ENCODE data around the gene CD72. TPM values are rescaled to one million over a fixed set of nuclear protein-coding genes. Genes with fewer than 3 reads are reported as not detected.
"Not testable (repeated sequence)": the region's sequence is repeated elsewhere in the genome, so short reads cannot be mapped to it uniquely, and the experiment has no call there.

The CD72 gene
- polyA plus RNA-seq, 1 donor from 2014 or later, result 51.9 TPM

GRCh38 chr9:35656831-35657545 is 38.8 kb upstream of the CD72 start:
- Mint-ChIP-seq H3K27me3 (peaks cover 2% of the 10 kb centered on the region), H3K4me1 (peaks cover 37 to 56% (median 43%) of the 10 kb centered on the region in 3 donors), H3K4me3 (peak overlapping the region; percentile 87 to 96 (median 92)), H3K36me3 (peaks cover 2% of the 10 kb centered on the region), H3K27ac (peak overlapping the region; percentile 99 to 100 (median 100)), H3K9me3 (peaks cover 0 to 5% (median 0%) of the 10 kb centered on the region in 3 donors)

- Mint-ChIP-seq H3K9me3 (peaks cover 0 to 5% (median 0%) of the 10 kb centered on the region in 3 donors), H3K36me3 (peaks cover 2% of the 10 kb centered on the region), H3K27me3 (peaks cover 2% of the 10 kb centered on the region), H3K27ac (peak overlapping the region; percentile 99 to 100 (median 100)), H3K4me1 (peaks cover 35 to 57% (median 43%) of the 10 kb centered on the region in 3 donors), H3K4me3 (peak overlapping the region in 3 of 4 donors; percentile 46 to 90 (median 71))
Observed at GRCh38 chr9:35656348-35656747, 38.1 kb upstream of the CD72 start.

GRCh38 chr9:35653611-35654010 is 35.4 kb upstream of the CD72 start:
- Mint-ChIP-seq H3K36me3 (no peaks in the 10 kb centered on the region), H3K4me1 (peaks cover 35 to 44% (median 39%) of the 10 kb centered on the region in 3 donors), H3K27ac (peak overlapping the region in 2 of 3 donors; percentile 63 to 99), H3K27me3 (peaks cover 2% of the 10 kb centered on the region), H3K4me3 (no peak overlapping the region), H3K9me3 (peaks cover 0 to 5% (median 0%) of the 10 kb centered on the region in 3 donors)

GRCh38 chr9:35652829-35653209 is 34.6 kb upstream of the CD72 start:
- Mint-ChIP-seq H3K36me3 (peaks cover 2% of the 10 kb centered on the region), H3K27ac (no peak overlapping the region), H3K9me3 (peaks cover 0 to 3% (median 0%) of the 10 kb centered on the region in 3 donors), H3K4me3 (no peak overlapping the region), H3K27me3 (peaks cover under 1% of the 10 kb centered on the region), H3K4me1 (peaks cover 40 to 50% (median 42%) of the 10 kb centered on the region in 3 donors)

DNA sequence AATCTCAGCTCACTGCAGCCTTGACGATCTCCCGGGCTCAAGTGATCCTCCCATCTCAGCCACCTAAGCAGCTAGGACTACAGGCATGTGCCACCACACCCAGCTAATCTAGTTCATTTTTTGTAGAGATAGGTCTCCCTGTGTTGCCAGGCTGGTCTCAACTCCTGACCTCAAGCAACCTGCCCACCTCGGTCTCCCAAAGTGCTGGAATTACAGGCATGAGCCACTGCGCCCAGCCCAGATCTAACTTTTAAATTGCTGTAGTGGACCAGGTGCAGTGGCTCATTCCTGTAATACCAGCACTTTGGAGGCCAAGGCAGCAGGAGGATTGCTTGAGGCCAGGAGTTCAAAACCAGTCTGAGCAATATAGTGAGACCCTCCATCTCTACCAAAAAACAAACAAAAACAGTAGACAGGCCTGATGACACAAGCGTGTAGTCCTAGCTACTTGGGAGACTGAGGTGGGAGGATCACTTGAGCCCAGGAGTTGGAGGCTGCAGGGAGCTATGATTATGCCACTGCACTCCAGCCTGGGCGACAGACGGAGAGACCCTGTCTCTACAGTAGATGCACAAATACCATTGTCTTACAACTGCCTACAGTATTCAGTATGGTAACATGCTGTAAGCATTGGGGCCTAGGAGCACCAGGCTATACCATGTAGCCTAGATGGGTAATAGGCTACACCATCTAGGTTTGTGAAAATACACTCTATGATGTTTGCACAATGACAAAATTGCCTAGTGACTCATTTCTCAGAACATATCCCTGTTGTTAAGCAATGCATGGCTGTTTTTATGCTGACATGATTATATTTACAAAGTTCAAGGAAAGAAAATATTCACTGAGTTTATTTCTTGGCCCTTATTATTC is 34.0 kb upstream of the CD72 start:
- Mint-ChIP-seq H3K4me3 (peak overlapping the region in 3 of 4 donors; percentile 63 to 96 (median 93)), H3K4me1 (peaks cover 38 to 50% (median 42%) of the 10 kb centered on the region in 3 donors), H3K27me3 (no peaks in the 10 kb centered on the region), H3K27ac (peak overlapping the region in 1 of 3 donors; percentile 47), H3K36me3 (peaks cover 2% of the 10 kb centered on the region), H3K9me3 (peaks cover 0 to 2% (median 0%) of the 10 kb centered on the region in 3 donors)

DNA sequence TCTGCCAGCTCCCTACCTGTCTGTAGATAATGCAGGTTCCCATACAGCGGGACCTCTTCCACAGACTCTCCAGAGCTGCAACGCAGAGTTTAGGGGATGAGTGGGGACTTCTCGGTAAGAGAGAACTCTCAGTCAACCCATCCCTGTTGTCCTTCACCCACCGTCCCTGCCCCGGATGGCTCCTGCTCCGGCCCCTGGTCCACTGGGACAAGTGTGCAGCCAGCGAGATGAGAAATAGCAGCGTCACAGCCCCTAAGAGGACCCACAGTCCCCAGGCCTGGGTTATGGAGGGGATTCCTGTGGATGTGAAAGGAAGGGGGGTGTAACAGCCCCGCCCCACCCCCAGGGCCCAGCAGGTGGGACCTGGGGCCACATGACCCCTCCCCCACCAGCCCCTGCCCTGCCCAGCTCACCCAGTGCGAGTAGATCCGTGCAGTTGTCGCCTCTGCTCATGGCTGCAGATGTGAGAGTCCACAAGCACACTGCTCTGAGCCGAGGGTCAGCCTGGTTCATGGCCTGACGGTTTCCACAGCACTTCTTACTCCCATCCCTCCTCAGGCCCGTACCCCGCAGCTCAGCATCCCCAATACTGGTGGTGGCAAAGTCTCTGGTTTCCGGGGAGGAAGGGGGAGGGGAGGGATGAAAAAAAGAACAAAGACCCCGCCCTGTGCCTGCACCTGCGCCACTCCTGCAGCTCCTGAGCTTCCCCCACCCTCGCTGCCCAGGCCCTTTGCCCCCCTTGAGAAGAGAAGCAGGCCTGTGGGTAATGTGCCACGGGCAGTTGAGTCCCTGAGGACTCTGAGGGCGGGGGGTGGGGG is 32.3 kb upstream of the CD72 start, which contains the start of gene SIT1:
SIT1 (minus strand) TSS at position 591 of the 818 bp plus-strand sequence; CDS start at position 513, 78 bp downstream.
- no peaks in the 10 kb centered on the region for H3K9me3 Mint-ChIP-seq
- peaks cover 2% of the 10 kb centered on the region for H3K36me3 Mint-ChIP-seq
- peaks cover 32 to 37% (median 36%) of the 10 kb centered on the region in 3 donors for H3K4me1 Mint-ChIP-seq
- no peaks in the 10 kb centered on the region for H3K27me3 Mint-ChIP-seq
- peak within 1 kb of the TSS; percentile 93 to 98 (median 96) for H3K4me3 Mint-ChIP-seq
- H3K27ac Mint-ChIP-seq, result peak within 1 kb of the TSS; percentile 89 to 99 (median 93)

DNA sequence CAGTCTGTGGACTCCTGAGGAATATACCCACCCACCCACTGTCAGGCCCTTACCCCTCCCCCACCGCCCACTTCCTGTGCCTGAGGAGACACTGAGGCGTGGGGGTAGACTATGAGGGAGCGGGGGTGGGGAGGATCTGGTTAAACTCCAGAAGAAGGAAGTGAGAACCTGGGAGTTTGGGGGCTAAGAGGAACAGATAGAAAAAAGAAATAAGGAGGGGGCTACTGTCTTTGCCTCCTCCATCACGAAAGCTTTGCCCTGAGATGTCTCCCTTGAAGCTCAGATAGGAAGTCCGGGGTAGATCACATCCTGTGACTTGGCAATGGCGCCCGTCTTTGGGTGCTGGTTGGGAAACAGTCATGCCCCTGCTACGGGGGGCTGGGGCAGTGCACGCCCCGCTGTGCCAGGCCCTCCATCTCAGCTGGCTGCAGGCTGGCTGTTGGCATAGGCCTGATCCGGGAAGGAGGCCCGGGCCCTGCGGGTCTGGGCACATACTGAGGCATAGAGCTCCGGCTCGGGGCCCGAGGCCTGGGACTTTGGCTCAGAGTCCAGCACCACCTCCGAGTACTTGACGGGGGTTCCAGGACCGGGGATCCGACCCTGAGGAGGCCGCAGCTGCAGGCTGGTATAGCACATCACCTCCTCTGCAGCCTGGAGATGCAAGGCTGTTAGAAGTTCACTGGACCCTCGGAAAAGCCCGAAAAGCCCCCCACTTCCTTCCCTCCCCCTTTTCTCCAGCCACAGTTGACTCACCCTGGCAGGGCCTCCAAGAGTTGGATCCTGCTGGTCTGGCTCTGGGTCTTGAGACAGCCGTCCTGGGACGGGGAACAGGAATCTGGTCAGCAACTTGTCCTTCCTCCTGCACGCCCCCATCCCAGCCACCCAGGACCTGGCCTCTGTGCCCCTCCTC is 31.5 kb upstream of the CD72 start:
- Mint-ChIP-seq H3K27ac (peak overlapping the region; percentile 89 to 99 (median 93)), H3K4me3 (peak overlapping the region; percentile 93 to 98 (median 96)), H3K9me3 (no peaks in the 10 kb centered on the region), H3K36me3 (peaks cover 2% of the 10 kb centered on the region), H3K4me1 (peaks cover 33 to 35% (median 33%) of the 10 kb centered on the region in 3 donors), H3K27me3 (no peaks in the 10 kb centered on the region)

DNA sequence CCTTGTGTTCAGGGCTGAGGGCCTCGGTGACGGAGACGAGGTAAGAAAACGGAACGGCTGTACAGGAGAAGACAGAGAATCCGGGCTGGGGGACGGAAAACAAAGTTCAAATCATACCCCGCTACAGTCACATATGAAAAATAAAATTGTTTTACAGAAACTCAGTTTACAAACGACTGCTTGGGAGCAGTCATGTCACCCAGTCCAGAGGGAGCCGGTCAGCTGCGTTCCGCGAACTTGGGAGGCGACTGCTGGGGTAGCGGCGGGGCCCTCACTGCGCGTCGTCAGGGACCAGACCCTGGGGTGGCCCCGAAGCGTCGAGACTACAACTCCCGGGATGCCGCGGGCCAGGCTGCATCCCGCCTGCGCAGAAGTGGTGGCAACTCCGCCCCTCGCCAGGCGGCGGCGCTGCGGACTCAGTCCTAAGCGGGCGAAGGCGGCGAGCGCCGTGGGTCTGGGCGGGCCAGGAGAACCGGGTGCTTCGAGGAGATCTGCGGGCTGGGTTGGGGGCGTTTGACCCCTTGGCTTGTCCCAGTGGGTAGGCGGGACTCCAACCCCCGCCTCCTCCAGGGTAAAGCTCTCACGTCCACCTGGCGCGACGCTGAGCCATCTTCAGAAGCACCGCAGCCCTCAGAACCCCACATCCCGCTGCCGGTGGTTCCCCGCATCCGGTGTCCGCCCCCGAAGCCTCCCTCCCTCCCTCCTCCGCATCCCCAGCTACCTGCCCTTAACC is 28.5 kb upstream of the CD72 start:
- Mint-ChIP-seq H3K27ac (peak overlapping the region; percentile 89 to 99 (median 99)), H3K9me3 (no peaks in the 10 kb centered on the region), H3K27me3 (no peaks in the 10 kb centered on the region), H3K36me3 (peaks cover 13% of the 10 kb centered on the region), H3K4me1 (peaks cover 31 to 51% (median 33%) of the 10 kb centered on the region in 3 donors), H3K4me3 (peak overlapping the region; percentile 96 to 99 (median 98))

DNA sequence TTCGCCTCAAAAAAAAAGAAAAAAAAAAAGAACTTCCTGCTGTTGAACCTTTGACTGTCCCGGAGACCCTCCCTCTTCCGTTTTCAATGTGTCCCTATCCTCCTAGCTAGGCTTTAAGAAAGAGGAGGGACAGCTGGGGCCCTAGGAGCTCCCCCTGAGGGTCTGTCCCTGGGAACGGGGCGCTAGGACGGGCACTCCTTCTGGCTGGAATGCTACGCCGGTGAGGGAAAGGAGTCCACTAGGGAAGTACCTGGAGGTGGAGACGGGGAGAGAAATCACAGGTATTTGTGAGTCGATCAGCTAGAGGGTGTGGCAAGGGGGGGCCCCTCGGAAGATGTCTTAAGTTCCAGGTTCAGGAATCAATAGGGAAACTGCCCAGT is 27.9 kb upstream of the CD72 start:
- no peaks in the 10 kb centered on the region for H3K27me3 Mint-ChIP-seq
- no peaks in the 10 kb centered on the region for H3K9me3 Mint-ChIP-seq
- H3K27ac Mint-ChIP-seq, result peak overlapping the region; percentile 89 to 99 (median 99)
- peaks cover 32 to 52% (median 34%) of the 10 kb centered on the region in 3 donors for H3K4me1 Mint-ChIP-seq
- peak overlapping the region; percentile 96 to 99 (median 98) for H3K4me3 Mint-ChIP-seq
- H3K36me3 Mint-ChIP-seq, result peaks cover 13% of the 10 kb centered on the region

- peaks cover 32 to 52% (median 33%) of the 10 kb centered on the region in 3 donors for H3K4me1 Mint-ChIP-seq
- peaks cover 13% of the 10 kb centered on the region for H3K36me3 Mint-ChIP-seq
- peak overlapping the region; percentile 89 to 99 (median 99) for H3K27ac Mint-ChIP-seq
- H3K9me3 Mint-ChIP-seq, H3K27me3 Mint-ChIP-seq: not testable (repeated sequence)
- peak overlapping the region; percentile 96 to 99 (median 98) for H3K4me3 Mint-ChIP-seq
Observed at GRCh38 chr9:35645736-35646135, 27.5 kb upstream of the CD72 start.

GRCh38 chr9:35643046-35643445 is 24.8 kb upstream of the CD72 start:
- Mint-ChIP-seq H3K4me1 (peaks cover 27 to 57% (median 36%) of the 10 kb centered on the region in 3 donors), H3K27me3 (no peaks in the 10 kb centered on the region), H3K4me3 (no peak overlapping the region)

GRCh38 chr9:35641478-35641877 is 23.3 kb upstream of the CD72 start:
- peak overlapping the region; percentile 24 to 67 (median 34) for H3K27ac Mint-ChIP-seq
- peaks cover 29 to 61% (median 43%) of the 10 kb centered on the region in 3 donors for H3K4me1 Mint-ChIP-seq
- H3K4me3 Mint-ChIP-seq, result peak overlapping the region; percentile 10 to 49 (median 44)
- not testable (repeated sequence) for H3K27me3 Mint-ChIP-seq, H3K9me3 Mint-ChIP-seq
- H3K36me3 Mint-ChIP-seq, result peaks cover 10% of the 10 kb centered on the region

More at GRCh38 chr9:35643046-35643445, 24.8 kb upstream of the CD72 start:
- Mint-ChIP-seq H3K9me3 (no peaks in the 10 kb centered on the region), H3K27ac (peak overlapping the region in 1 of 3 donors; percentile 13), H3K36me3 (peaks cover 10% of the 10 kb centered on the region)

GRCh38 chr9:35640431-35640830 is 22.2 kb upstream of the CD72 start:
- Mint-ChIP-seq H3K36me3 (peaks cover 10% of the 10 kb centered on the region), H3K4me3 (peak overlapping the region in 1 of 4 donors; percentile 48), H3K4me1 (peaks cover 37 to 66% (median 51%) of the 10 kb centered on the region in 3 donors), H3K27ac (peak overlapping the region in 1 of 3 donors; percentile 82)
- H3K27me3 Mint-ChIP-seq, H3K9me3 Mint-ChIP-seq: not testable (repeated sequence)
